MM.1S (cell line): ENCODE measurements around the gene SETD9.

Source experiments
- DNase-seq: peaks from one replicate; pipeline ENCODE4 v3.0.0-alpha.2; 2015
- H2AFZ ChIP-seq: fragments of 300-600 bp; sonication (generic); 2 replicates; pipeline ENCODE4 v1.6.0; 2016; ENCODE audit warnings: antibody characterized with exemption, low read length
- H3F3A ChIP-seq: fragments of 300-600 bp; sonication (generic); 2 replicates; pipeline ENCODE4 v1.6.1; 2016; ENCODE audit warnings: mild to moderate bottlenecking, antibody characterized with exemption, low read length, moderate library complexity, mixed read lengths; ENCODE audit not compliant: insufficient read depth
- H3K27ac ChIP-seq: fragments of 300-600 bp; sonication (generic); 2 replicates; pipeline ENCODE4 v1.5.1; 2016; ENCODE audit warnings: mild to moderate bottlenecking, low read length
- H3K27me3 ChIP-seq: fragments of 300-600 bp; sonication (generic); replicated peaks from 2 replicates; pipeline ENCODE4 v1.6.0; 2016; ENCODE audit warnings: low read length; ENCODE audit not compliant: insufficient read depth
- H3K36me3 ChIP-seq: fragments of 300-600 bp; sonication (generic); replicated peaks from 2 replicates; pipeline ENCODE4 v1.6.1; 2016; ENCODE audit warnings: mild to moderate bottlenecking, low read length, mixed read lengths; ENCODE audit not compliant: insufficient read depth
- H3K4me1 ChIP-seq: fragments of 300-600 bp; sonication (generic); 2 replicates; pipeline ENCODE4 v1.6.1; 2016; ENCODE audit warnings: low read length, mixed read lengths
- H3K4me2 ChIP-seq: fragments of 300-600 bp; sonication (generic); 2 replicates; pipeline ENCODE4 v1.6.0; 2016; ENCODE audit warnings: low read depth, low read length
- H3K4me3 ChIP-seq: fragments of 300-600 bp; sonication (generic); 2 replicates; pipeline ENCODE4 v1.5.1; 2016; ENCODE audit warnings: low read length, mixed read lengths
- H3K79me2 ChIP-seq: fragments of 300-600 bp; sonication (generic); 2 replicates; pipeline ENCODE4 v1.6.1; 2016; ENCODE audit warnings: mixed run types, low read length, mixed read lengths
- H3K9ac ChIP-seq: fragments of 300-600 bp; sonication (generic); 2 replicates; pipeline ENCODE4 v1.6.1; 2016; ENCODE audit warnings: low read length, mixed read lengths
- H3K9me2 ChIP-seq: fragments of 300-600 bp; sonication (generic); replicated peaks from 2 replicates; pipeline ENCODE4 v1.6.1; 2016; ENCODE audit warnings: mild to moderate bottlenecking, low read length, mixed read lengths; ENCODE audit not compliant: insufficient read depth
- H3K9me3 ChIP-seq: fragments of 300-600 bp; sonication (generic); replicated peaks from 2 replicates; pipeline ENCODE4 v1.6.1; 2016; ENCODE audit warnings: mild to moderate bottlenecking, low read length, mixed read lengths; ENCODE audit not compliant: insufficient read depth
- H4K20me1 ChIP-seq: fragments of 300-600 bp; sonication (generic); 2 replicates; pipeline ENCODE4 v1.6.1; 2016; ENCODE audit warnings: mild to moderate bottlenecking, low read length, moderate library complexity, mixed read lengths; ENCODE audit not compliant: insufficient read depth
- EZH2 ChIP-seq: fragments of 300-600 bp; sonication (generic); optimal IDR thresholded peaks from 2 replicates; pipeline ENCODE3; 2017; ENCODE audit warnings: low read depth, mild to moderate bottlenecking, antibody characterized with exemption, low read length, mixed read lengths
- EZH2phosphoT487 ChIP-seq: fragments of 300-600 bp; sonication (generic); IDR thresholded peaks from 2 replicates; pipeline ENCODE4 v1.6.1; 2018; ENCODE audit warnings: antibody characterized with exemption, low read length
- TF ChIP-seq, protein P1 (sequence below): fragments of 300-600 bp; sonication (generic); IDR thresholded peaks from 2 replicates; pipeline ENCODE4 v1.5.1; 2016; ENCODE audit warnings: antibody characterized with exemption, low read length, mixed read lengths

SETD9 gene

DNA sequence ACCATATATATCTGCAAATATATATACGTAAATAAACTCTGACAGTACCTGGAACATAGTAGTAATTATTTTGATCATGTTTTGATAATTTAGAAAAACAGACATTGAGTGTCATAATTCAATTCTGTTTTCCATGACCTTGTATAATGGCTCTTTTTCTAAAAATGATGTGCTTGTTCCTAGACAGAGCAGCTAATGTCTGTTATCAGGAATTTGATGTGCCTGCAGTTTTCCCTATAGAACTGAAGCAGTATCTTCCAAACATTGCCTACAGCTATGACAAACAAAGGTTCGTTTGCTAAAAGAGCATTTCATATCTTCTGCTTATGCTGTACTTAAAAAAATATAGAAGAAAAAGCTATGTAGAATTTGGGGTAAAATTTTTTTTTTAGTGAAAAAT, 5.3 kb downstream of the SETD9 start:
- no peaks in the 10 kb centered on the region for H3K36me3 ChIP-seq
- no peak for DNase-seq
- no peaks in the 10 kb centered on the region for H3K27me3 ChIP-seq
- H3K4me1 ChIP-seq = peaks cover 9% of the 10 kb centered on the region; the same call in 1 of the 2 replicates
- no peak overlapping the region for H3K4me3 ChIP-seq
- H3K27ac ChIP-seq = no peak overlapping the region
- H4K20me1 ChIP-seq = no peaks in the 10 kb centered on the region
- no peak overlapping the region for H3K9ac ChIP-seq
- no peak overlapping the region for H3K4me2 ChIP-seq
- H2AFZ ChIP-seq = no peak overlapping the region
- no peaks in the 10 kb centered on the region for H3K9me3 ChIP-seq
- H3K79me2 ChIP-seq = peaks cover 10% of the 10 kb centered on the region
- peaks cover 8% of the 10 kb centered on the region for H3F3A ChIP-seq
- TF ChIP-seq EZH2phosphoT487 = no peak
- TF ChIP-seq, protein P1, sequence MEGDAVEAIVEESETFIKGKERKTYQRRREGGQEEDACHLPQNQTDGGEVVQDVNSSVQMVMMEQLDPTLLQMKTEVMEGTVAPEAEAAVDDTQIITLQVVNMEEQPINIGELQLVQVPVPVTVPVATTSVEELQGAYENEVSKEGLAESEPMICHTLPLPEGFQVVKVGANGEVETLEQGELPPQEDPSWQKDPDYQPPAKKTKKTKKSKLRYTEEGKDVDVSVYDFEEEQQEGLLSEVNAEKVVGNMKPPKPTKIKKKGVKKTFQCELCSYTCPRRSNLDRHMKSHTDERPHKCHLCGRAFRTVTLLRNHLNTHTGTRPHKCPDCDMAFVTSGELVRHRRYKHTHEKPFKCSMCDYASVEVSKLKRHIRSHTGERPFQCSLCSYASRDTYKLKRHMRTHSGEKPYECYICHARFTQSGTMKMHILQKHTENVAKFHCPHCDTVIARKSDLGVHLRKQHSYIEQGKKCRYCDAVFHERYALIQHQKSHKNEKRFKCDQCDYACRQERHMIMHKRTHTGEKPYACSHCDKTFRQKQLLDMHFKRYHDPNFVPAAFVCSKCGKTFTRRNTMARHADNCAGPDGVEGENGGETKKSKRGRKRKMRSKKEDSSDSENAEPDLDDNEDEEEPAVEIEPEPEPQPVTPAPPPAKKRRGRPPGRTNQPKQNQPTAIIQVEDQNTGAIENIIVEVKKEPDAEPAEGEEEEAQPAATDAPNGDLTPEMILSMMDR = no peak
- TF ChIP-seq EZH2 = no peak
- H3K9me2 ChIP-seq = no peaks in the 10 kb centered on the region

DNA sequence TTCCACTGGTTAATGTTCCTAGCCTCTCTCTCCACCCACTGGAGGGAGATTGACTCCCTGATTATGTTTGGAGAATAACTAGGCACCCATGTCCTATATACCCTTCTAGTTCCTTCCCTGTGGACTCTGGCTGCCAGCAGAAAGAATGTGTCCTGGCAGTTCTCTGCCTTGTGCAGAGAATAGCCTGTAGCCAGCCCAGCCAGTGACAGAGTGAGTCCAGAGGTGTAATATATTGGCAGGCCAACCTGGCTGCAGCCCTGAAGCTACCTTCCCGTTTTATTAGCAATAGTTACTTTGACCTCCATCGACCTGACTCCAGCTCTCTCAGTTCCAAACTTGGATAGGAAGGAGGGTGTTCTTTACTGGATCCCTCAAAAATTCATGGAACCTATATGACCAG, 8.1 kb downstream of the SETD9 start:
- Histone ChIP-seq H3K9me2 (no peaks in the 10 kb centered on the region), H3K79me2 (no peaks in the 10 kb centered on the region), H3K9me3 (no peaks in the 10 kb centered on the region), H3K4me3 (no peak overlapping the region), H3K27me3 (no peaks in the 10 kb centered on the region), H2AFZ (no peak overlapping the region), H3F3A (no peaks in the 10 kb centered on the region), H4K20me1 (no peaks in the 10 kb centered on the region), H3K36me3 (no peaks in the 10 kb centered on the region), H3K27ac (no peak overlapping the region), H3K4me2 (no peak overlapping the region), H3K9ac (no peak overlapping the region), H3K4me1 (no peaks in the 10 kb centered on the region)
- DNase-seq = no peak
- TF ChIP-seq EZH2phosphoT487 = no peak
- TF ChIP-seq, protein P1 = no peak
- no peak for TF ChIP-seq EZH2

DNA sequence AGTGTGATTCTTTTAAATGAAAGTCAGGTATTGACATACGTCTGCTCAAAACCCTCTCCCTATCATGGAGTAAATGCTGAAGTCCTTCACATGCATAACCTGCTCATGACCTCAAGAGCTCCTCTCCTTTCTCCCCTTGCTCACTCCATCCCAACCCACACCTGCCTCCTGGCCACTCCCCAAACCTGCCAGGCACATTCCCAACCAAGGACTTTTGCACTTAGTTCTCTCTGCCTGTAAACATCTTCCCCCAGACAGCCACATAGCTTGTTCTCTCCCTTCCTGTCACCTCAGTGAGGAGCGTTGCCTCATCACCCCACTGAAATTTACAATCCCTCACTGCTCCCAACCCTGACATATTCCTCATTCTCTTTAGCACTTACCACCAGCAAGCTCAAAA, 8.7 kb downstream of the SETD9 start:
- H3K4me2 ChIP-seq = no peak overlapping the region
- H3K27ac ChIP-seq = no peak overlapping the region
- no peaks in the 10 kb centered on the region for H3K4me1 ChIP-seq
- H4K20me1 ChIP-seq = no peaks in the 10 kb centered on the region
- no peak overlapping the region for H3K4me3 ChIP-seq
- H3K27me3 ChIP-seq = no peaks in the 10 kb centered on the region
- TF ChIP-seq EZH2 (no peak), EZH2phosphoT487 (no peak)
- TF ChIP-seq, protein P1 = no peak
- no peaks in the 10 kb centered on the region for H3K9me2 ChIP-seq
- no peak overlapping the region for H2AFZ ChIP-seq
- DNase-seq = no peak
- no peak overlapping the region for H3K9ac ChIP-seq
- no peaks in the 10 kb centered on the region for H3K36me3 ChIP-seq
- H3K79me2 ChIP-seq = no peaks in the 10 kb centered on the region
- H3F3A ChIP-seq = no peaks in the 10 kb centered on the region
- H3K9me3 ChIP-seq = no peaks in the 10 kb centered on the region
